AG04449 (cell line): Measurements from ENCODE around the gene SLC49A3.

ENCODE experiments used
- CTCF ChIA-PET: fragments of 350-600 bp; formaldehyde crosslinking; extraction: SDS; loops from one replicate; lab custom pipeline; 2021; ENCODE audit warnings: antibody characterized with exemption; lab: Yijun Ruan, JAX
- POLR2A ChIA-PET: fragments of 400-600, 350-600 bp; formaldehyde crosslinking; extraction: SDS; loops from one replicate; lab custom pipeline; 2020; ENCODE audit warnings: antibody characterized with exemption, inconsistent platforms; lab: Yijun Ruan, JAX
- DNase-seq: peaks from one replicate; pipeline ENCODE4 v3.0.0-alpha.2; 2010; ENCODE audit warnings: low read depth, low spot score
- H3K4me3 ChIP-seq: 2 replicates; pipeline ENCODE4 v1.5.1; 2011; ENCODE audit warnings: low read depth, mild to moderate bottlenecking, control low read depth, low read length
- TF ChIP-seq, protein P1 (sequence below): IDR thresholded peaks from one replicate; pipeline ENCODE4 v1.5.1; 2011; ENCODE audit warnings: mild to moderate bottlenecking, moderate library complexity, low read length, control low read depth, inconsistent platforms; ENCODE audit not compliant: insufficient read depth; ENCODE audit errors: missing control alignments

The SLC49A3 gene

DNA sequence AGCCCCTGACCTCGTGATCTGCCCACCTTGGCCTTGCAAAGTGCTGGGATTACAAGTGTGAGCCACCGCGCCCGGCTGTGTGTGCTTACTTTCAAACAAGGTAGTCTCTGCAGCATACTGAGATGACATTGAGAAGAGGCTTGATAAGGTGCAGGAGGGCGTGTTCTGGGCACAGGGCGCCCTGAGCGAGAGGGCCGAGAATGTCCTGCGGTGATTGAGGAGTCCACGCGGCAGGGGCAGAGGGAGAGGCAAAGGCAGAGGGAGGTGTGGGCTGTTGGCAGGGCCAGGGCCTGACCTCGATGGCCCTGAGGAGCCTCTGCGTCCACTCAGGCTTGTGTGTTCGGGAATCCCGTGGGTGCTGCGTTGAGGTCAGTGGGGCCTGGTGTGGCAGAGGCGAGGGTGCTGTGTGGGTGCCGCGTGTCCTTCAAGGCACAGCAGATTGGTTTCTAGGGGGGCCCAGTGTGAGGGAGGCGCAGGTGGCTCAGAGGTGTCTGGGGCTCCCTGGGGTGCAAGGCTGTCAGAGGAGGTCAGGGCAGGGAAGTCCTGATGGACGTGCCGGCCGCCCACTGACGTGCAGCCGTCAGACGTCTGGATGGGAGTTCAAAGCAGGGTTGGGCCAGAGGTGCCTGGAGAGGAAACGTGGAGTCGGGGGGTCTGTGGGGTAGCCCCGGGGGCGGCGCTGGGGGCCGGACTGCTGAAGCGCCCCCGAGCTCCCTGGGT is 28.8 kb upstream of the SLC49A3 start:
- ChIA-PET CTCF (interaction anchor here (1.5 kb wide), 1 partner anchor 25 kb away, joined by 6 read pairs; no protein-coding TSS in a partner anchor), POLR2A (no interaction called here)
- DNase-seq: no peak
- H3K4me3 ChIP-seq: no peak overlapping the region
- TF ChIP-seq, protein P1, sequence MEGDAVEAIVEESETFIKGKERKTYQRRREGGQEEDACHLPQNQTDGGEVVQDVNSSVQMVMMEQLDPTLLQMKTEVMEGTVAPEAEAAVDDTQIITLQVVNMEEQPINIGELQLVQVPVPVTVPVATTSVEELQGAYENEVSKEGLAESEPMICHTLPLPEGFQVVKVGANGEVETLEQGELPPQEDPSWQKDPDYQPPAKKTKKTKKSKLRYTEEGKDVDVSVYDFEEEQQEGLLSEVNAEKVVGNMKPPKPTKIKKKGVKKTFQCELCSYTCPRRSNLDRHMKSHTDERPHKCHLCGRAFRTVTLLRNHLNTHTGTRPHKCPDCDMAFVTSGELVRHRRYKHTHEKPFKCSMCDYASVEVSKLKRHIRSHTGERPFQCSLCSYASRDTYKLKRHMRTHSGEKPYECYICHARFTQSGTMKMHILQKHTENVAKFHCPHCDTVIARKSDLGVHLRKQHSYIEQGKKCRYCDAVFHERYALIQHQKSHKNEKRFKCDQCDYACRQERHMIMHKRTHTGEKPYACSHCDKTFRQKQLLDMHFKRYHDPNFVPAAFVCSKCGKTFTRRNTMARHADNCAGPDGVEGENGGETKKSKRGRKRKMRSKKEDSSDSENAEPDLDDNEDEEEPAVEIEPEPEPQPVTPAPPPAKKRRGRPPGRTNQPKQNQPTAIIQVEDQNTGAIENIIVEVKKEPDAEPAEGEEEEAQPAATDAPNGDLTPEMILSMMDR: no peak

DNA sequence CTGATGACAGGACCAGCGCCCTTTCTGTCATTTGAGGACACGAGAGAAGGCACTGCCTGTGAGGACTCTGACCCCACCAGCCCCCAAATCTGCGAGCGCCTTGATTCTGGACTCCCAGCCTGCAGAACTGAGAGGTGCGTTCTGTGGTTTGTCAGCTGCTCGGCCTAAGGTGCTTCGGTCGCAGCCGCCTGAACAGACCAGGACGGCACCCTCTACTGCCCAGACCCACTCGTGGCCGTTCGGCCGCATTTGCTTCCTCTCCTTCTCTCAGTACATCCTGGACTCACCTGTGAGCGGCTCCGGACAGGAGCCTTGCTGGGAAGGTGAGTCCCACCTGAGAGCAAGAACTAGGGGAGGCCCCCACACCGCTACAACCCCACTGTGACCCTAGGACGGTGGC is 25.1 kb upstream of the SLC49A3 start:
- CTCF ChIA-PET: no interaction called here
- POLR2A ChIA-PET: no interaction called here
- TF ChIP-seq, protein P1: no peak
- no peak overlapping the region for H3K4me3 ChIP-seq
- DNase-seq: no peak

DNA sequence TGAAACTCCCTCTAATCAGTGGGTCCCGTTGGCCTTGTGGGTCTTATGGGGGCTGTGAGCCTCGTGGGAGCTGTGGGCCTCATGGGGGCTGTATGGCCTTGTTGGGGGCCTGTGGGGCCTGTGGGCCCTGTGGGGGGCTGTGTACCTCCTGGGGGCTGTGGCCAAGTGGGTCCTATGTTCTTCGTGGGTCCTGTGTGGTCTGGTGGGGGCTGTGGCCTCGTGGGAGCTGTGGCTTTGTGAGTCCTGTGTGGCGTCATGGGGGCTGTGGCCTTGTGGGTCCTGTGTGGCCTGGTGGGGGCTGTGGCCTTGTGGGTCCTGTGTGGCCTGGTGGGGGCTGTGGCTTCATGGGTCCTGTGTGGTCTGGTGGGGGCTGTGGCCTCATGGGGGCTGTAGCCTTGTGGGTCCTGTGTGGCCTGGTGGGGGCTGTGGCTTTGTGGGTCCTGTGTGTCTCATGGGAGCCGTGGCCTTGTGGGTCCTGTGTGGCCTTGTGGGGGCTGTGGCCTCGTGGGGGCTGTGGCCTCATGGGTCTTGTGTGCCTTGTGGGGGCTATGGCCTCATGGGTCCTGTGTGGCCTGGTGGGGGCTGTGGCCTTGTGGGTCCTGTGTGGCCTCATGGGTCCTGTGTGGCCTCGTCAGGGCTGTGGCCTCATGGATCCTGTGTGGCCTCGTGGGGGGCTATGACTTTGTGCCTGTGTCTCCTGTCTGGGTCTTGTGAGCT is 24.1 kb upstream of the SLC49A3 start:
- TF ChIP-seq, protein P1: no peak
- ChIA-PET CTCF (no interaction called here), POLR2A (no interaction called here)
- DNase-seq: no peak
- H3K4me3 ChIP-seq: no peak overlapping the region

DNA sequence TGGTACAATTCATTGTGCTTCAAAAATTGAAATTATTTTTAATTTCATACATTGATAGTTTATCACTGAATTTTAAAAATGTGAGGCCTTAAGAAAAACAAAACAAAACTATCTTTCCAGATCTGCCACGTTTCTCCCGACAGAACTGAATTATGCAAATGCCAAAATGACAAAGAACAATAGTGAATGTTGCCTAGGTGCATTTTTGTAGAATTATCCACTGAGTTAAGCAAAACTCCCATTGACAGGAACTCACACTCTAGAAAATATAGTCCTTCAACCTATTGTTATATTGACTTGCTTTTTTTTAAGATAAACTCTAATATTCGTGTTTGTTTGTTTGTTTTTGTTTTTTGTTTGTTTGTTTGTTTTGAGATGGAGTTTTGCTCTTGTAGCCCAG is 23.1 kb upstream of the SLC49A3 start:
- CTCF ChIA-PET: no interaction called here
- no peak overlapping the region for H3K4me3 ChIP-seq
- DNase-seq: no peak
- POLR2A ChIA-PET: no interaction called here
- TF ChIP-seq, protein P1: no peak

DNA sequence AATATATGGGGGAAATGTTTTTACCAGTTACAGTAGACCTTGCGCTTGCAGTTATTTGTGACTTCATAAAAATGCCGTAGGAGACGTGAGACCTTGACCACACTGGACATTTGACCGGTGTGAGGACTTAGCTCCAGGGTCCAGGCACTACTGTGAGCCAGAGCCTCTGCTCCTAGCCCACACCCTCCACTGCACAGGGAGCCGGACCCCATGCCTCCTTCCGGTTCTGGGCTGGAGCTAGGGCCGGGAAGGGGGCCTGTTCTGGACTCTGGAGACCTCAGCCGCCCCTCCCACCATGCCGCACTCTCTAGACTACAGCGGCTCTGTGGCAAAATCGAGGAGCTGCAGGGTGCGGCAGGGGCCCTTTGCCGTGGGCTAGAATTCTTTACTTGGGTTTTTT is 22.0 kb upstream of the SLC49A3 start:
- TF ChIP-seq, protein P1: no peak
- H3K4me3 ChIP-seq: no peak overlapping the region
- CTCF ChIA-PET: interaction anchor here (1.2 kb wide), 1 partner anchor 31 kb away, joined by 6 read pairs; no protein-coding TSS in a partner anchor
- no peak for DNase-seq
- POLR2A ChIA-PET: no interaction called here

DNA sequence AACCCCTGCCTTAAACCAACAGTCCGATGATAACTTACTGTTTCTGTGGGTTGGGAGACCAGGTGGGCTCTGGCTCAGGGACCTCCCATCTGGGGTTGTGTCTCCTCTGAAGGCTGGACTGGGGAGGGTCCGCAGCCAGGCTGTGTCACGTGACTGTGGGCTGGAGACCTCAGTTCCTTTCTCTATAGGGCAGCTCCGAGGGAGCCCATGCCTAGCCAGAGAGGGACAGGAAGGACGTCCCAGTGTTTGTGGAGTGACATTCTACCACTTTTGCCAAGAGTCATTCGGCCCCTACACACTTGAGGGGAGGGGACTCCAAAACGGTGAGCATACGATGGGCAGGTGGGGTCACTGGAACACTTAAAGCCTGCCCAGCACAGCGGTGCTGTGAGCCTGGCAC is 21.2 kb upstream of the SLC49A3 start:
- DNase-seq: no peak
- ChIA-PET CTCF (interaction anchor here (1.0 to 1.2 kb wide), 2 partner anchors 10 to 32 kb away, joined by 3 to 6 read pairs; no protein-coding TSS in a partner anchor), POLR2A (no interaction called here)
- no peak overlapping the region for H3K4me3 ChIP-seq
- TF ChIP-seq, protein P1: no peak
